B cell (primary cell): ENCODE results near the gene CAPZB. TPM values are rescaled to one million over a fixed set of nuclear protein-coding genes. Genes with fewer than 3 reads are reported as not detected.

Experiments used
- ATAC-seq: fragments of 200-7000 bp; cut with Tn5 transposase; one replicate; pipeline ENCODE4 v1.10.0; 2021; ENCODE audit warnings: low read depth, mild to moderate bottlenecking, moderate number of reproducible peaks, moderate library complexity
- CTCF ChIA-PET: fragments of 350-600 bp; sonication (Branson Sonifier 250); formaldehyde crosslinking; loops from one replicate; lab custom pipeline; 2021; ENCODE audit warnings: antibody characterized with exemption, inconsistent platforms; lab: Charles Lee
- POLR2A ChIA-PET: fragments of 350-600 bp; sonication (Branson Sonifier 250); formaldehyde crosslinking; loops from one replicate; lab custom pipeline; 2021; ENCODE audit warnings: antibody characterized with exemption; lab: Charles Lee
- DNase-seq: peaks from one replicate; pipeline ENCODE4 v3.0.0; 2013
- H2AFZ ChIP-seq: 2 replicates; pipeline ENCODE4 v1.6.1; 2012; ENCODE audit warnings: mild to moderate bottlenecking, low read depth, low read length; ENCODE audit not compliant: insufficient read depth, poor library complexity, severe bottlenecking
- H3K27ac ChIP-seq, 2 donors: 1 replicate in 1 of 2; 2 replicates in 1 of 2; pipeline ENCODE4 v1.5.1; 2012 to 2013; ENCODE audit warnings: low read length in 2 of 2, mild to moderate bottlenecking in 2 of 2, moderate library complexity in 1 of 2
- H3K27me3 ChIP-seq, 4 experiments: fragments of 200-600 bp in 1 of 4; sonication (generic) in 1 of 4; replicated peaks in 1 of 4; 1 replicate in 2 of 4; 2 replicates in 2 of 4; pipeline versions ENCODE4 v1.6.1 to v1.7.0; 2013 to 2016; ENCODE audit warnings: low read length in 3 of 4, mild to moderate bottlenecking in 2 of 4, mixed read lengths in 1 of 4, moderate library complexity in 1 of 4; ENCODE audit not compliant: insufficient read depth in 4 of 4, control insufficient read depth in 3 of 4; ENCODE audit errors: control extremely low read depth in 1 of 4
- H3K36me3 ChIP-seq, 2 experiments: replicated peaks in 1 of 2; 1 replicate in 1 of 2; 2 replicates in 1 of 2; pipeline versions ENCODE4 v1.6.1 to v1.7.1; 2013; ENCODE audit warnings: low read length in 1 of 2; ENCODE audit not compliant: insufficient read depth in 2 of 2, control insufficient read depth in 1 of 2; ENCODE audit errors: control extremely low read depth in 1 of 2, extremely low read depth in 1 of 2
- H3K4me1 ChIP-seq, 2 donors: fragments of 200-600 bp in 1 of 2; sonication (generic) in 1 of 2; 1 replicate in 1 of 2; 2 replicates in 1 of 2; pipeline versions ENCODE4 v1.5.1 to v1.6.1; 2013 to 2017; ENCODE audit warnings: low read length in 2 of 2; ENCODE audit not compliant: control insufficient read depth in 2 of 2, insufficient read depth in 2 of 2
- H3K4me2 ChIP-seq: replicated peaks from 2 replicates; pipeline ENCODE3; 2012; ENCODE audit warnings: mild to moderate bottlenecking, low read depth, low read length; ENCODE audit not compliant: poor library complexity, severe bottlenecking
- H3K4me3 ChIP-seq, 5 experiments: fragments of 200-600 bp in 1 of 5; sonication (generic) in 1 of 5; 1 replicate in 3 of 5; 2 replicates in 2 of 5; pipeline versions ENCODE4 v1.5.1 to v1.7.0; 2011 to 2016; ENCODE audit warnings: low read length in 4 of 5, mild to moderate bottlenecking in 4 of 5, low read depth in 2 of 5, control low read depth in 1 of 5, moderate library complexity in 1 of 5; ENCODE audit not compliant: insufficient read depth in 1 of 5; ENCODE audit errors: control extremely low read depth in 1 of 5, extremely low read depth in 1 of 5
- H3K79me2 ChIP-seq: fragments of 200-600 bp; sonication (generic); one replicate; pipeline ENCODE4 v1.6.0; 2016; ENCODE audit warnings: low read length; ENCODE audit not compliant: control insufficient read depth, insufficient read depth
- H3K9ac ChIP-seq: fragments of 200-600 bp; sonication (generic); 2 replicates; pipeline ENCODE4 v1.6.1; 2017; ENCODE audit warnings: mild to moderate bottlenecking, low read length, moderate library complexity
- H3K9me3 ChIP-seq, 3 donors: one replicate each; pipeline versions ENCODE4 v1.6.1 to v1.7.1; 2013; ENCODE audit warnings: low read length in 2 of 3; ENCODE audit not compliant: control insufficient read depth in 2 of 3, insufficient read depth in 1 of 3; ENCODE audit errors: control extremely low read depth in 1 of 3
- H4K20me1 ChIP-seq: 2 replicates; pipeline ENCODE4 v1.6.0; 2012; ENCODE audit warnings: mild to moderate bottlenecking, low read length; ENCODE audit not compliant: insufficient read depth, control insufficient read depth, poor library complexity, severe bottlenecking
- H3K27ac Mint-ChIP-seq: one replicate; pipeline ENCODE4 v1.8.0; 2021; ENCODE audit warnings: mixed read lengths
- H3K27me3 Mint-ChIP-seq: one replicate; pipeline ENCODE4 v1.8.0; 2021; ENCODE audit warnings: mixed read lengths
- H3K4me1 Mint-ChIP-seq: one replicate; pipeline ENCODE4 v1.8.0; 2021; ENCODE audit warnings: mixed read lengths
- H3K4me3 Mint-ChIP-seq: one replicate; pipeline ENCODE4 v1.8.0; 2021; ENCODE audit warnings: mixed read lengths
- H3K9me3 Mint-ChIP-seq: one replicate; pipeline ENCODE4 v1.8.0; 2022; ENCODE audit warnings: mixed read lengths; ENCODE audit not compliant: insufficient read depth
- CTCF ChIP-seq: fragments of 200-600 bp; IDR thresholded peaks from one replicate; pipeline ENCODE4 v1.8.0; 2022; ENCODE audit warnings: antibody characterized with exemption, mild to moderate bottlenecking
- EZH2 ChIP-seq: IDR thresholded peaks from 2 replicates; pipeline ENCODE4 v1.6.1; 2012; ENCODE audit warnings: borderline replicate concordance, low read depth, mild to moderate bottlenecking, moderate library complexity, low read length; ENCODE audit not compliant: insufficient read depth, poor library complexity, severe bottlenecking
- WGBS: methylation state at CpG from one replicate; pipeline ENCODE4 v1.1.5; 2013; ENCODE audit warnings: missing lambda C conversion rate; ENCODE audit not compliant: insufficient coverage; 5-methylcytosine and 5-hydroxymethylcytosine counted together
- intact Hi-C: fragments of 100-400 bp; cut with micrococcal nuclease; formaldehyde crosslinking; loops from one replicate; pipeline ENCODE4 v1.10.0; 2022
- polyA plus RNA-seq: library from polyadenylated mRNA; depleted of rRNA; stranded (reverse); fragments of >200 nt; gene quantifications from 2 replicates; pipeline ENCODE4 v1.2.3, GENCODE V29; 2012
- total RNA-seq, 2 donors: library from RNA; stranded (reverse); fragments of 120-200 nt in 1 of 2; gene quantifications; 1 replicate in 1 of 2; 2 replicates in 1 of 2; pipeline versions ENCODE4 v1.2.3 to v1.2.4, GENCODE V29; 2013 to 2022

The CAPZB gene
- total and polyA plus RNA-seq, 2 donors (not counting 1 experiment from before 2014, with no cell fraction given), result 126 to 193 TPM

- H3K9me3 Mint-ChIP-seq, result no peaks in the 10 kb centered on the region
- peaks cover 1 to 41% of the 10 kb centered on the region in 2 experiments for H3K36me3 ChIP-seq
Observed at GRCh38 chr1:19404748-19405147, 80.6 kb downstream of the CAPZB start.

GRCh38 chr1:19403256-19403655 lies 82.1 kb downstream of the CAPZB start:
- ATAC-seq, result no peak
- no peak for DNase-seq
- ChIA-PET CTCF (interaction anchor here (1.5 kb wide), 1 partner anchor 258 kb away, joined by 3 read pairs; no protein-coding TSS in a partner anchor), POLR2A (no interaction called here)
- H3K4me3 ChIP-seq, result no peak overlapping the region
- H3K4me1 Mint-ChIP-seq, result peaks cover 40% of the 10 kb centered on the region
- H3K4me3 Mint-ChIP-seq, result no peak overlapping the region
- H3K27ac Mint-ChIP-seq, result no peak overlapping the region
- H3K9me3 ChIP-seq, result no peaks in the 10 kb centered on the region
- no peak overlapping the region for H3K27ac ChIP-seq
- H3K36me3 ChIP-seq, result peaks cover 1 to 35% of the 10 kb centered on the region in 2 experiments
- intact Hi-C loops, result no loop called here
- H3K9me3 Mint-ChIP-seq, result no peaks in the 10 kb centered on the region
- H3K4me1 ChIP-seq, result peaks cover 0 to 9% of the 10 kb centered on the region in 2 donors
- no peaks in the 10 kb centered on the region for H3K27me3 ChIP-seq
- TF ChIP-seq EZH2 (no peak), CTCF (no peak)
- no peaks in the 10 kb centered on the region for H3K27me3 Mint-ChIP-seq
- peaks cover 100% of the 10 kb centered on the region for H3K79me2 ChIP-seq
- H3K4me2 ChIP-seq, result no peak overlapping the region
- H4K20me1 ChIP-seq, result peaks cover 98% of the 10 kb centered on the region
- H2AFZ ChIP-seq, result no peak overlapping the region
- 98% methylated on average over 5 of the region's 5 CpGs for WGBS
- H3K9ac ChIP-seq, result no peak overlapping the region

More at GRCh38 chr1:19404748-19405147, 80.6 kb downstream of the CAPZB start:
- Mint-ChIP-seq H3K4me3 (no peak overlapping the region), H3K27me3 (no peaks in the 10 kb centered on the region), H3K27ac (no peak overlapping the region), H3K4me1 (peaks cover 37% of the 10 kb centered on the region)
- H2AFZ ChIP-seq, result no peak overlapping the region
- ATAC-seq (no peak), DNase-seq (no peak)
- ChIA-PET CTCF (interaction anchor here (0.7 to 1.5 kb wide), 3 partner anchors 14 to 257 kb away, joined by 3 to 6 read pairs (median 3); no protein-coding TSS in a partner anchor), POLR2A (interaction anchor here (0.7 kb wide), 1 partner anchor 191 kb away, joined by 3 read pairs; no protein-coding TSS in a partner anchor)
- H3K27ac ChIP-seq, result no peak overlapping the region
- H3K9me3 ChIP-seq, result no peaks in the 10 kb centered on the region
- 96% methylated on average over 4 of the region's 5 CpGs for WGBS
- H3K4me2 ChIP-seq, result no peak overlapping the region
- intact Hi-C loops, result no loop called here
- H4K20me1 ChIP-seq, result peaks cover 98% of the 10 kb centered on the region
- H3K9ac ChIP-seq, result no peak overlapping the region
- no peak overlapping the region for H3K4me3 ChIP-seq
- H3K79me2 ChIP-seq, result peaks cover 100% of the 10 kb centered on the region
- TF ChIP-seq EZH2 (no peak), CTCF (no peak)
- no peaks in the 10 kb centered on the region for H3K27me3 ChIP-seq
- peaks cover 0 to 9% of the 10 kb centered on the region in 2 donors for H3K4me1 ChIP-seq
